SK-N-SH (cell line): Measurements from ENCODE around the gene CDRT15. TPM values are rescaled to one million over a fixed set of nuclear protein-coding genes. Genes with fewer than 3 reads are reported as not detected.
A peak's percentile ranks its signal among the peaks of the same experiment; 100 is the strongest.

Experiments used
- CTCF ChIA-PET: fragments of 300-600, 350-600 bp; formaldehyde crosslinking; extraction: SDS; loops from one replicate; lab custom pipeline; 2021; lab: Yijun Ruan, JAX
- POLR2A ChIA-PET: fragments of 350-600 bp; sonication (Branson Sonifier 250); formaldehyde crosslinking; extraction: SDS; loops from one replicate; lab custom pipeline; 2020; ENCODE audit warnings: antibody characterized with exemption, inconsistent platforms; lab: Yijun Ruan, JAX
- DNase-seq: peaks from one replicate; pipeline ENCODE4 v3.0.0; 2012
- H2AFZ ChIP-seq: fragments of 200-600 bp; sonication (generic); 2 replicates; pipeline ENCODE4 v1.8.1; 2016; ENCODE audit warnings: antibody characterized with exemption, mild to moderate bottlenecking, low read depth
- H3F3A ChIP-seq: fragments of 200-600 bp; sonication (generic); replicated peaks from 2 replicates; pipeline ENCODE3; 2016; ENCODE audit warnings: antibody characterized with exemption, mild to moderate bottlenecking; ENCODE audit not compliant: insufficient read depth
- H3K27ac ChIP-seq, 2 experiments: fragments of 200-500 bp in 1 of 2; fragments of 200-600 bp in 1 of 2; sonication (Bioruptor generic) in 1 of 2; sonication (generic), shearing (Covaris generic) in 1 of 2; 2 replicates each; pipeline versions ENCODE4 v1.5.1 to v1.6.1; 2014 to 2016; ENCODE audit warnings: low read depth in 2 of 2, inconsistent platforms in 1 of 2, low read length in 1 of 2, mild to moderate bottlenecking in 1 of 2, mixed read lengths in 1 of 2
- H3K27me3 ChIP-seq: fragments of 200-600 bp; sonication (generic), shearing (Covaris generic); 2 replicates; pipeline ENCODE4 v1.6.1; 2016; ENCODE audit warnings: mixed run types; ENCODE audit not compliant: insufficient read depth
- H3K36me3 ChIP-seq, 2 experiments: fragments of 200-500 bp in 1 of 2; fragments of 200-600 bp in 1 of 2; sonication (Bioruptor generic) in 1 of 2; sonication (generic) in 1 of 2; replicated peaks in 1 of 2; 2 replicates each; pipeline versions ENCODE3 to v1.5.1; 2014 to 2016; ENCODE audit warnings: low read length in 1 of 2, mild to moderate bottlenecking in 1 of 2; ENCODE audit not compliant: insufficient read depth in 2 of 2, control insufficient read depth in 1 of 2
- H3K4me1 ChIP-seq, 2 experiments: fragments of 200-500 bp in 1 of 2; fragments of 200-600 bp in 1 of 2; sonication (Bioruptor generic) in 1 of 2; sonication (generic), shearing (Covaris generic) in 1 of 2; 2 replicates each; pipeline versions ENCODE4 v1.5.1 to v1.6.1; 2014 to 2016; ENCODE audit warnings: low read depth in 1 of 2, low read length in 1 of 2, mixed run types in 1 of 2; ENCODE audit not compliant: insufficient read depth in 2 of 2, control insufficient read depth in 1 of 2
- H3K4me2 ChIP-seq: fragments of 200-600 bp; sonication (generic), shearing (Covaris generic); 2 replicates; pipeline ENCODE4 v1.6.1; 2017; ENCODE audit warnings: mixed run types
- H3K4me3 ChIP-seq, 2 experiments: fragments of 200-500 bp in 1 of 2; fragments of 200-600 bp in 1 of 2; sonication (Bioruptor generic) in 1 of 2; sonication (generic), shearing (Covaris generic) in 1 of 2; 2 replicates each; pipeline versions ENCODE4 v1.5.1 to v1.8.1; 2014 to 2016; ENCODE audit warnings: low read depth in 2 of 2, inconsistent platforms in 1 of 2, low read length in 1 of 2, mild to moderate bottlenecking in 1 of 2, mixed read lengths in 1 of 2, moderate library complexity in 1 of 2
- H3K79me2 ChIP-seq: fragments of 200-600 bp; sonication (generic); 2 replicates; pipeline ENCODE4 v1.8.1; 2017; ENCODE audit warnings: mild to moderate bottlenecking; ENCODE audit not compliant: insufficient read depth
- H3K9ac ChIP-seq: fragments of 200-600 bp; sonication (generic); 2 replicates; pipeline ENCODE4 v1.6.1; 2017; ENCODE audit warnings: mixed run types
- H3K9me2 ChIP-seq: fragments of 200-600 bp; sonication (generic); 2 replicates; pipeline ENCODE4 v1.6.1; 2017; ENCODE audit warnings: mixed run types
- H3K9me3 ChIP-seq: fragments of 200-600 bp; sonication (generic); 2 replicates; pipeline ENCODE4 v1.6.1; 2017; ENCODE audit warnings: mixed run types, mild to moderate bottlenecking, moderate library complexity
- H4K20me1 ChIP-seq: fragments of 200-600 bp; sonication (generic); 2 replicates; pipeline ENCODE4 v1.6.1; 2017; ENCODE audit warnings: mild to moderate bottlenecking, mixed run types; ENCODE audit not compliant: insufficient read depth
- EZH2phosphoT487 ChIP-seq: fragments of 200-600 bp; sonication (generic); IDR thresholded peaks from 2 replicates; pipeline ENCODE4 v1.6.1; 2017; ENCODE audit warnings: low read depth, mixed run types, mild to moderate bottlenecking, antibody characterized with exemption, moderate library complexity, borderline replicate concordance
- FOXJ3 ChIP-seq: sonication (generic); formaldehyde crosslinking; IDR thresholded peaks from 2 replicates; pipeline ENCODE4 v1.5.1; 2020; ENCODE audit warnings: mild to moderate bottlenecking, missing genetic modification reagents
- FOXM1 ChIP-seq: IDR thresholded peaks from 2 replicates; pipeline ENCODE4 v1.4.0; 2012; ENCODE audit warnings: low read depth, mild to moderate bottlenecking
- GATA2 ChIP-seq: sonication (generic); formaldehyde crosslinking; IDR thresholded peaks from 2 replicates; pipeline ENCODE4 v1.5.0; 2020; ENCODE audit warnings: mild to moderate bottlenecking, missing genetic modification reagents
- IRF3 ChIP-seq: fragments of 150-350 bp; IDR thresholded peaks from 2 replicates; pipeline ENCODE4 v1.6.1; 2016; ENCODE audit warnings: mild to moderate bottlenecking, low read depth, low read length
- JUND ChIP-seq: IDR thresholded peaks from 2 replicates; pipeline ENCODE4 v1.4.0; 2012
- MEF2A ChIP-seq: IDR thresholded peaks from 2 replicates; pipeline ENCODE4 v1.4.0; 2012; ENCODE audit warnings: low read depth, borderline replicate concordance
- NFIC ChIP-seq: IDR thresholded peaks from 2 replicates; pipeline ENCODE4 v1.4.0; 2012; ENCODE audit warnings: borderline replicate concordance
- PBX3 ChIP-seq: IDR thresholded peaks from 2 replicates; pipeline ENCODE4; 2012
- POLR2AphosphoS5 ChIP-seq: IDR thresholded peaks from 2 replicates; pipeline ENCODE4 v1.6.1; 2012; ENCODE audit warnings: low read depth, low read length
- RAD21 ChIP-seq: IDR thresholded peaks from 2 replicates; pipeline ENCODE4 v1.6.1; 2012; ENCODE audit warnings: mild to moderate bottlenecking, low read length
- RCOR1 ChIP-seq: fragments of 150-350 bp; IDR thresholded peaks from 2 replicates; pipeline ENCODE4 v1.6.1; 2017; ENCODE audit warnings: antibody characterized with exemption, low read length
- RXRA ChIP-seq: IDR thresholded peaks from 2 replicates; pipeline ENCODE4 v1.4.0; 2012; ENCODE audit warnings: low read depth, mild to moderate bottlenecking, borderline replicate concordance
- TEAD4 ChIP-seq: IDR thresholded peaks from 2 replicates; pipeline ENCODE4 v1.4.0; 2012; ENCODE audit warnings: mild to moderate bottlenecking, borderline replicate concordance; ENCODE audit not compliant: insufficient read depth
- USF1 ChIP-seq: IDR thresholded peaks from 2 replicates; pipeline ENCODE4 v1.4.0; 2012; ENCODE audit warnings: low read depth, borderline replicate concordance
- WGBS: methylation state at CpG from one replicate; pipeline ENCODE4 v1.1.6; 2017; ENCODE audit warnings: low lambda C conversion rate; 5-methylcytosine and 5-hydroxymethylcytosine counted together
- polyA plus RNA-seq, 3 experiments: library from polyadenylated mRNA; depleted of rRNA; stranded (reverse); fragments of >200 nt; gene quantifications; 2 replicates each; pipeline ENCODE4 v1.2.3, GENCODE V29; 2012
- TF ChIP-seq, protein P1 (sequence below): IDR thresholded peaks from 2 replicates; pipeline ENCODE4 v1.6.1; 2012; ENCODE audit warnings: mild to moderate bottlenecking, low read depth, low read length, moderate library complexity
- TF ChIP-seq, protein P2 (sequence below): IDR thresholded peaks from 2 replicates; pipeline ENCODE4 v1.4.0; 2012; ENCODE audit warnings: low read depth, borderline replicate concordance

Gene CDRT15
- polyA plus RNA-seq, 1 of the 3 experiments (the other 2 are of a cell fraction), result not detected

GRCh38 chr17:14198013-14198412, 38.6 kb downstream of the CDRT15 start:
- peak; percentile 60; the same call in 1 of the 2 replicates for TF ChIP-seq GATA2 (CRISPR knock-in tag)
- no peak for TF ChIP-seq POLR2AphosphoS5
- TF ChIP-seq JUND, result no peak
- no peak for TF ChIP-seq FOXJ3
- no peak for TF ChIP-seq IRF3
- H3K4me1 ChIP-seq, result peaks cover 0 to 21% of the 10 kb centered on the region in 2 experiments; a peak in 2 of 4 replicates
- H3K9me2 ChIP-seq, result no peaks in the 10 kb centered on the region
- H3K9me3 ChIP-seq, result no peaks in the 10 kb centered on the region
- peak overlapping the region in 1 of 2 experiments; percentile 67; a peak in 2 of 4 replicates for H3K27ac ChIP-seq
- no peaks in the 10 kb centered on the region for H3K79me2 ChIP-seq
- H3K4me3 ChIP-seq, result no peak overlapping the region
- POLR2A ChIA-PET, result no interaction called here
- DNase-seq, result peak; percentile 79
- H3F3A ChIP-seq, result no peaks in the 10 kb centered on the region
- H4K20me1 ChIP-seq, result no peaks in the 10 kb centered on the region
- H3K27me3 ChIP-seq, result no peaks in the 10 kb centered on the region
- no peak overlapping the region for H2AFZ ChIP-seq
- CTCF ChIA-PET, result interaction anchor here (1.0 kb wide), 1 partner anchor 9 kb away, joined by 3 read pairs; no protein-coding TSS in a partner anchor
- no peak overlapping the region for H3K4me2 ChIP-seq
- H3K36me3 ChIP-seq, result no peaks in the 10 kb centered on the region
- WGBS, result 58% methylated on average over 6 of the region's 6 CpGs
- H3K9ac ChIP-seq, result no peak overlapping the region

- DNase-seq, result no peak
- Histone ChIP-seq H2AFZ (no peak overlapping the region), H3K4me2 (no peak overlapping the region), H3K36me3 (no peaks in the 10 kb centered on the region), H3K9me2 (no peaks in the 10 kb centered on the region), H3K4me3 (no peak overlapping the region), H3K4me1 (peaks cover 0 to 21% of the 10 kb centered on the region in 2 experiments; a peak in 2 of 4 replicates), H3K27me3 (no peaks in the 10 kb centered on the region), H3K79me2 (no peaks in the 10 kb centered on the region), H3K9me3 (no peaks in the 10 kb centered on the region), H4K20me1 (no peaks in the 10 kb centered on the region), H3F3A (no peaks in the 10 kb centered on the region), H3K9ac (no peak overlapping the region), H3K27ac (peak overlapping the region in 1 of 2 experiments; percentile 67; a peak in 2 of 4 replicates)
- WGBS, result 48% methylated on average over 4 of the region's 4 CpGs
- ChIA-PET CTCF (interaction anchor here (1.0 kb wide), 1 partner anchor 10 kb away, joined by 3 read pairs; no protein-coding TSS in a partner anchor), POLR2A (no interaction called here)
- TF ChIP-seq RCOR1 (no peak), RAD21 (no peak), USF1 (no peak), FOXM1 (no peak), RXRA (no peak), GATA2 (CRISPR knock-in tag) (no peak), IRF3 (no peak), MEF2A (no peak), TEAD4 (no peak), JUND (no peak), EZH2phosphoT487 (no peak), POLR2AphosphoS5 (no peak), PBX3 (no peak), NFIC (no peak)
- TF ChIP-seq, protein P1, sequence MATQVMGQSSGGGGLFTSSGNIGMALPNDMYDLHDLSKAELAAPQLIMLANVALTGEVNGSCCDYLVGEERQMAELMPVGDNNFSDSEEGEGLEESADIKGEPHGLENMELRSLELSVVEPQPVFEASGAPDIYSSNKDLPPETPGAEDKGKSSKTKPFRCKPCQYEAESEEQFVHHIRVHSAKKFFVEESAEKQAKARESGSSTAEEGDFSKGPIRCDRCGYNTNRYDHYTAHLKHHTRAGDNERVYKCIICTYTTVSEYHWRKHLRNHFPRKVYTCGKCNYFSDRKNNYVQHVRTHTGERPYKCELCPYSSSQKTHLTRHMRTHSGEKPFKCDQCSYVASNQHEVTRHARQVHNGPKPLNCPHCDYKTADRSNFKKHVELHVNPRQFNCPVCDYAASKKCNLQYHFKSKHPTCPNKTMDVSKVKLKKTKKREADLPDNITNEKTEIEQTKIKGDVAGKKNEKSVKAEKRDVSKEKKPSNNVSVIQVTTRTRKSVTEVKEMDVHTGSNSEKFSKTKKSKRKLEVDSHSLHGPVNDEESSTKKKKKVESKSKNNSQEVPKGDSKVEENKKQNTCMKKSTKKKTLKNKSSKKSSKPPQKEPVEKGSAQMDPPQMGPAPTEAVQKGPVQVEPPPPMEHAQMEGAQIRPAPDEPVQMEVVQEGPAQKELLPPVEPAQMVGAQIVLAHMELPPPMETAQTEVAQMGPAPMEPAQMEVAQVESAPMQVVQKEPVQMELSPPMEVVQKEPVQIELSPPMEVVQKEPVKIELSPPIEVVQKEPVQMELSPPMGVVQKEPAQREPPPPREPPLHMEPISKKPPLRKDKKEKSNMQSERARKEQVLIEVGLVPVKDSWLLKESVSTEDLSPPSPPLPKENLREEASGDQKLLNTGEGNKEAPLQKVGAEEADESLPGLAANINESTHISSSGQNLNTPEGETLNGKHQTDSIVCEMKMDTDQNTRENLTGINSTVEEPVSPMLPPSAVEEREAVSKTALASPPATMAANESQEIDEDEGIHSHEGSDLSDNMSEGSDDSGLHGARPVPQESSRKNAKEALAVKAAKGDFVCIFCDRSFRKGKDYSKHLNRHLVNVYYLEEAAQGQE, result no peak
- TF ChIP-seq, protein P2, sequence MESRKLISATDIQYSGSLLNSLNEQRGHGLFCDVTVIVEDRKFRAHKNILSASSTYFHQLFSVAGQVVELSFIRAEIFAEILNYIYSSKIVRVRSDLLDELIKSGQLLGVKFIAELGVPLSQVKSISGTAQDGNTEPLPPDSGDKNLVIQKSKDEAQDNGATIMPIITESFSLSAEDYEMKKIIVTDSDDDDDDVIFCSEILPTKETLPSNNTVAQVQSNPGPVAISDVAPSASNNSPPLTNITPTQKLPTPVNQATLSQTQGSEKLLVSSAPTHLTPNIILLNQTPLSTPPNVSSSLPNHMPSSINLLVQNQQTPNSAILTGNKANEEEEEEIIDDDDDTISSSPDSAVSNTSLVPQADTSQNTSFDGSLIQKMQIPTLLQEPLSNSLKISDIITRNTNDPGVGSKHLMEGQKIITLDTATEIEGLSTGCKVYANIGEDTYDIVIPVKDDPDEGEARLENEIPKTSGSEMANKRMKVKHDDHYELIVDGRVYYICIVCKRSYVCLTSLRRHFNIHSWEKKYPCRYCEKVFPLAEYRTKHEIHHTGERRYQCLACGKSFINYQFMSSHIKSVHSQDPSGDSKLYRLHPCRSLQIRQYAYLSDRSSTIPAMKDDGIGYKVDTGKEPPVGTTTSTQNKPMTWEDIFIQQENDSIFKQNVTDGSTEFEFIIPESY, result no peak
Observed at GRCh38 chr17:14197586-14197985, 39.1 kb downstream of the CDRT15 start.
